ENCODE measurements around the gene PHACTR1.

The PHACTR1 gene

DNA sequence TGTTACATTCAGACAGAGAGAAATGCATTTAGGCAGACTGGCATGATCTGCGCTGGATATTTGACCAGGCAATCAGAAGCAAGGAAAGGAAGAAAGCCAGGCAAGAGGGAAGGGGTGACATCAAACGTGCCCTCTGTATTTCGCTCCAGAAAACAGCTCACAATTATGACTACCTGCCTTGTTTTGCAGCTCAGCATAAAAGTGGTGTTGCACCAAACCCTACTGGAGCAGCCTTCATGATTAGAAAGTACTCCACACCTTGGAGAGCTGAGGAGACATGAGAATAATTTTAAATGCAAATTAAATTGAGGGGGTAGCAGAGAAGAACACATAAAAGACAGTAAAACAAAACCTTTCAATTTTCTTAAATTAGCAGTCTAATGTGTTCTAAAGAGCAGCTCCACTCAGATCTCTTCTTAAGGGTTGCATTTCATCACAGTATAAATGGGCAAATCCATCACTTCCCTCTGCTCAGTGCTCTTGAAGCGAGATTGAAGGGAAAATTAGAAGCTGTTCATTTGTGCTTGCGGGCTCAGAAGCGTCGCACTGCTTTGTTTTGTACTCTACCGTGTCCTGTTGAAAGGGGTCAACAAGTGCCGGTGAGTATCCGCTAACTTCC is at the start of gene PHACTR1:
Gene PHACTR1, plus strand, starts transcription at position 470 of the 619 bp plus-strand sequence.
- DNase-seq (ENCODE audit: low read depth, low spot score), result no peak
- H3K9ac ChIP-seq (ENCODE audit: insufficient read length), result no peak within 1 kb of the TSS
- no peak for TF ChIP-seq FOXP2 (optimal IDR thresholded peaks at IDR 0.05; ENCODE audit: control extremely low read depth, extremely low read length, insufficient read depth)
- TF ChIP-seq POLR2AphosphoS5 (IDR thresholded peaks at IDR 0.05; ENCODE audit: borderline replicate concordance, low read depth, low read length), result no peak
- TF ChIP-seq EZH2 (IDR thresholded peaks at IDR 0.05), result no peak
- no peaks in the 10 kb centered on the region for H3K9me3 ChIP-seq (ENCODE audit: low read depth, low read length)
- no peak within 1 kb of the TSS for H3K4me3 ChIP-seq
- no peak within 1 kb of the TSS for H3K27ac ChIP-seq
- H3K36me3 ChIP-seq (ENCODE audit: insufficient read depth, low read length), result no peaks in the 10 kb centered on the region

DNA sequence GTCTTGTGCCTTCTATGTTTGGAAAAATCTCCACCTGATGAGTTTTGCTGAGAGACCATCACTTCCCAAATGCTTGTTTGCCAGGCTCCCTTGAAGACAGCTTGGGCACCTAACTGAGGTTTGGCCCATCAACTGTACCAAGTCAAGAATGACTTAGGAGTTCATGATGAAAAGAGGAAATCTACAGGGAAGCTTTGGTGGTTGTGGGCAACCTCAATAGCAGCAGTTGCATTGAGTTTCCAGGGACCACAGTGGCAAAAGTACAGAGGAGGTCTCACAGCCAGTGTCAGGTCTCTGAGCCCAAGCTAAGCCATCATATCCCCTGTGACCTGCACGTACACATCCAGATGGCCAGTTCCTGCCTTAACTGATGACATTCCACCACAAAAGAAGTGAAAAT is 49.7 kb upstream of the PHACTR1 start:
- no peaks in the 10 kb centered on the region for H3K9me3 ChIP-seq (ENCODE audit: low read depth, low read length)
- H3K27ac ChIP-seq, result no peak overlapping the region
- no peak for DNase-seq (ENCODE audit: low read depth, low spot score)
- H3K4me3 ChIP-seq, result no peak overlapping the region
- TF ChIP-seq FOXP2 (optimal IDR thresholded peaks at IDR 0.05; ENCODE audit: control extremely low read depth, extremely low read length, insufficient read depth) (no peak), POLR2AphosphoS5 (IDR thresholded peaks at IDR 0.05; ENCODE audit: borderline replicate concordance, low read depth, low read length) (no peak), EZH2 (IDR thresholded peaks at IDR 0.05) (no peak)
- no peak overlapping the region for H3K9ac ChIP-seq (ENCODE audit: insufficient read length)
- H3K36me3 ChIP-seq (ENCODE audit: insufficient read depth, low read length), result no peaks in the 10 kb centered on the region

DNA sequence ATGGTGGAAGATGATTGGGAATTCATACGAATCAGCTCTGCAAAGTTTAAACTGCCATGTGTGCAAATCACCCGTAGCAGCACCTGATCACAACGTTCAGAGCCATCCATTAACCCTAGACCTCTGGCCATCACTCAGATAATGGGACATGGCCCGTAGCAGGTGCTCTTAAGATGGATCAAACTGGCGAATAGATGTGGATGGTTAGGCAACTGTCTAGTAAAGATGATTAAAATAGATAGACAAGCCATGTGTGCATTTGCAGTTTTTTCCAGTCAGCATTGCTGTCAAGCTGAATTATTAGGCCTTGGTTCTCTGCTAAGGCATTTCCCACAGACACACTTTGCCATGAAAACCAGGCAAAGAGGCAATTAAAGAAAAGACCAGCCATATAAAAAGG is 40.6 kb upstream of the PHACTR1 start:
- Histone ChIP-seq H3K9ac (ENCODE audit: insufficient read length) (no peak overlapping the region), H3K36me3 (ENCODE audit: insufficient read depth, low read length) (no peaks in the 10 kb centered on the region), H3K27ac (no peak overlapping the region), H3K9me3 (ENCODE audit: low read depth, low read length) (no peaks in the 10 kb centered on the region), H3K4me3 (no peak overlapping the region)
- no peak for TF ChIP-seq FOXP2 (optimal IDR thresholded peaks at IDR 0.05; ENCODE audit: control extremely low read depth, extremely low read length, insufficient read depth)
- TF ChIP-seq EZH2 (IDR thresholded peaks at IDR 0.05), result no peak
- no peak for TF ChIP-seq POLR2AphosphoS5 (IDR thresholded peaks at IDR 0.05; ENCODE audit: borderline replicate concordance, low read depth, low read length)
- DNase-seq (ENCODE audit: low read depth, low spot score), result no peak

DNA sequence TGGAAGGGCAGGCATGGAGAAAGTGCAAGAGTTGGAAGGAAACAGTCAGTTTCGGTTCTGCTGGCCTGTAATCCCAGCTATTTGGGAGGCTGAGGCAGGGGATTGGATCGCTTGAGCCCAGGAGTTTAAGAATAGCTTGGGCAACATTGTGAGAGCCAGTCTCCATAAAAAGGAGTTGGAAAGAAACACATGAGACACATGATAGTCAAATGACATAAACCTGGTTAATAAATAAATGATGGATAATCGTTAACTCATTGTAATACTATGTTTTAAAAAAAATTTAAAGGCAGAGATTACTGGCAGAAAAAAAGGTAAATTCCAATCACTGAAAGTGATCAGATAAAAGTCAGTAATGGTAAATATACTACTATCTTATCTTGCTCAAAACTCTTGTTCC is 37.2 kb upstream of the PHACTR1 start:
- no peak for DNase-seq (ENCODE audit: low read depth, low spot score)
- H3K9ac ChIP-seq (ENCODE audit: insufficient read length), result no peak overlapping the region
- H3K27ac ChIP-seq, result no peak overlapping the region
- no peak overlapping the region for H3K4me3 ChIP-seq
- TF ChIP-seq FOXP2 (optimal IDR thresholded peaks at IDR 0.05; ENCODE audit: control extremely low read depth, extremely low read length, insufficient read depth), result no peak
- no peak for TF ChIP-seq EZH2 (IDR thresholded peaks at IDR 0.05)
- no peak for TF ChIP-seq POLR2AphosphoS5 (IDR thresholded peaks at IDR 0.05; ENCODE audit: borderline replicate concordance, low read depth, low read length)
- no peaks in the 10 kb centered on the region for H3K9me3 ChIP-seq (ENCODE audit: low read depth, low read length)
- no peaks in the 10 kb centered on the region for H3K36me3 ChIP-seq (ENCODE audit: insufficient read depth, low read length)

DNA sequence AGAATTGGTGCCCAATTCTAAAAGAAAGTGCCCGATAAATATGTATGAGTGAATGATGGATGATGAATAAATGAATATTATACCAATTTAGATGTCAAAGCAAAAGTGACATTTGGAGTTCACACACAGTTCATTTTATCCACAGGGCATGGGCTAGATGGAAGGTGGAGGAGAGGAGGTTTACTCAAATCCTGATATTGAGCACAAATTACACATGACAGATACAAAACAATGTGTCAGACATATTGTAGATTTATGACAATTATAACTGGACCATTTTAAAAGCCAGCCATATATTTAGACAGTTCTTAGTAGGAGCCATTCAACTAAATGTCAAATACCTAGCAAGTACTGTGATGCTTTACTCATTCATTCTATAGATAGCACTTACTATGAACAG is 23.4 kb upstream of the PHACTR1 start:
- H3K4me3 ChIP-seq, result no peak overlapping the region
- H3K27ac ChIP-seq, result no peak overlapping the region
- no peaks in the 10 kb centered on the region for H3K9me3 ChIP-seq (ENCODE audit: low read depth, low read length)
- no peak overlapping the region for H3K9ac ChIP-seq (ENCODE audit: insufficient read length)
- no peaks in the 10 kb centered on the region for H3K36me3 ChIP-seq (ENCODE audit: insufficient read depth, low read length)
- no peak for TF ChIP-seq FOXP2 (optimal IDR thresholded peaks at IDR 0.05; ENCODE audit: control extremely low read depth, extremely low read length, insufficient read depth)
- TF ChIP-seq EZH2 (IDR thresholded peaks at IDR 0.05), result no peak
- no peak for TF ChIP-seq POLR2AphosphoS5 (IDR thresholded peaks at IDR 0.05; ENCODE audit: borderline replicate concordance, low read depth, low read length)
- DNase-seq (ENCODE audit: low read depth, low spot score), result no peak

DNA sequence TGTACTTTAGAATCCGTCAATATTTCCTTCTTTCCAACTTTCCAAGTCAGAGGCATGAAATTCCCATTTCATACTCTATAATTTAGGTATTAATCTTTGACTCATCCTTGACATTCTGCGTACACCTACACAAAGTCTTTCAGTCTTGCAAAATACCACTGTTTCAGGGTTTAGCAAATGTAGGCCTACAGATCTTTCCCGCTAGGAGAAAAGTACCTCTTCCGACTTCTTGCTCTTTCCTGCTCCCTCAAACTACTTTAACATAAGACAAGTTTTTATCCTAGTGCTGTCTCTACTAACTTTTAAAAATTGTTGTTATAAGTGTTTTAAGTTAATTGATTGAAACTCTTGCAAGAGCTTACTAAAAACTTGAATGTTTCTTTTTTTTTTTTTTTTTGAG is 18.3 kb upstream of the PHACTR1 start:
- DNase-seq (ENCODE audit: low read depth, low spot score), result no peak
- Histone ChIP-seq H3K27ac (no peak overlapping the region), H3K36me3 (ENCODE audit: insufficient read depth, low read length) (no peaks in the 10 kb centered on the region), H3K9me3 (ENCODE audit: low read depth, low read length) (no peaks in the 10 kb centered on the region), H3K9ac (ENCODE audit: insufficient read length) (no peak overlapping the region), H3K4me3 (no peak overlapping the region)
- no peak for TF ChIP-seq POLR2AphosphoS5 (IDR thresholded peaks at IDR 0.05; ENCODE audit: borderline replicate concordance, low read depth, low read length)
- TF ChIP-seq EZH2 (IDR thresholded peaks at IDR 0.05), result no peak
- no peak for TF ChIP-seq FOXP2 (optimal IDR thresholded peaks at IDR 0.05; ENCODE audit: control extremely low read depth, extremely low read length, insufficient read depth)

DNA sequence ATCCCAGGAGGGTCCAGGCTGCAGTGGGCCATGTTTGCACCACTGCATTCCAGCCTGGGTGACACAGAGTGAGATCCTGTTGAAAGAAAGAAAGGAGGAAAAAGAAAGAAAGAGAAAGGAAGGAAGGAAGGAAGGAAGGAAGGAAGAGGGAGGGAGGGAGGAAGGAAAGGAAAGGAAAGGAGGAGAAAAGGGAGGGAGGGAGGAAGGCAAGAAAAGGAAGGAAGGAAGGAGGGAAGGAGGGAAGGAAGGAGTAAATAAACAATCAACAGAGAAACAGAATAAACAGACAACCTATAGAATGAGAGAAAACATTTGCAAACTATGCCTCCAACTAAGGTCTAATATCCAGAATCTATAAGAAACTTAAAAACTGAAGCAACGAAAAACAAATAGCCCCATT is 11.6 kb upstream of the PHACTR1 start:
- no peak overlapping the region for H3K27ac ChIP-seq
- no peak overlapping the region for H3K9ac ChIP-seq (ENCODE audit: insufficient read length)
- TF ChIP-seq FOXP2 (optimal IDR thresholded peaks at IDR 0.05; ENCODE audit: control extremely low read depth, extremely low read length, insufficient read depth) (no peak), EZH2 (IDR thresholded peaks at IDR 0.05) (no peak)
- H3K9me3 ChIP-seq (ENCODE audit: low read depth, low read length), result no peaks in the 10 kb centered on the region
- no peaks in the 10 kb centered on the region for H3K36me3 ChIP-seq (ENCODE audit: insufficient read depth, low read length)
- no peak overlapping the region for H3K4me3 ChIP-seq
- DNase-seq (ENCODE audit: low read depth, low spot score), result no peak

DNA sequence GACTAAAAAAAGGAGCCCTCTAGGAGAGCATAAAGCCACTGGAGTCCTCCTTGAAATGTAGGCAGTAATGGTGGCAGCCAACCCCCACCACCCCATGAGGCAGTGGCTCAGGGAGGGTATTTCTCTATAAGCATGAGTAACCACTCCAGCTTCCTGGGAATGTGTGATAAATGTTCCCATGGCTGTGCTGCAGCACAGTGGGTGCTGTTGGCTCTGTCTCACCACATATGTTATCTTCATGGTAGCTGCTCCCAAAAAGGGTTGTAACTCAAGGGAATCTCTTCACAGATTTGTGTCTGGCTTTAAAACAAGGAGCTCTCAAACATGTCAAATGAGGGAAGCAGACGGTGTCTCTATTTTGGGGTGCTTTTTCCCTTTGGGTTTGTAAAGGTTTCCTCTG is 7.5 kb upstream of the PHACTR1 start:
- TF ChIP-seq FOXP2 (optimal IDR thresholded peaks at IDR 0.05; ENCODE audit: control extremely low read depth, extremely low read length, insufficient read depth) (no peak), EZH2 (IDR thresholded peaks at IDR 0.05) (no peak), POLR2AphosphoS5 (IDR thresholded peaks at IDR 0.05; ENCODE audit: borderline replicate concordance, low read depth, low read length) (no peak)
- Histone ChIP-seq H3K9ac (ENCODE audit: insufficient read length) (no peak overlapping the region), H3K36me3 (ENCODE audit: insufficient read depth, low read length) (no peaks in the 10 kb centered on the region), H3K4me3 (no peak overlapping the region), H3K27ac (no peak overlapping the region), H3K9me3 (ENCODE audit: low read depth, low read length) (no peaks in the 10 kb centered on the region)
- DNase-seq (ENCODE audit: low read depth, low spot score), result no peak

Measured in SK-N-MC (cell line).